Sigmoid colon (tissue), 7 donors: ENCODE data around the gene PLXNA4. TPM values are rescaled to one million over a fixed set of nuclear protein-coding genes. Genes with fewer than 3 reads are reported as not detected.
A peak's percentile ranks its signal among the peaks of the same experiment; 100 is the strongest.

Source experiments
- DNase-seq: peaks from one replicate; pipeline ENCODE4 v3.0.0-alpha.2; 2019
- H3K27ac ChIP-seq, 4 donors: fragments of 200-600 bp; sonication (generic); one replicate each; pipeline ENCODE4 v1.5.1; 2016 to 2019; ENCODE audit warnings: mild to moderate bottlenecking in 1 of 4
- H3K27me3 ChIP-seq, 3 donors: fragments of 200-600 bp; sonication (generic); one replicate each; pipeline ENCODE4 v1.5.1; 2019; ENCODE audit warnings: mild to moderate bottlenecking in 1 of 3
- H3K36me3 ChIP-seq, 4 donors: fragments of 200-600 bp; sonication (generic); one replicate each; pipeline ENCODE4 v1.5.1; 2016 to 2019
- H3K4me1 ChIP-seq, 4 donors: fragments of 200-600 bp; sonication (generic); one replicate each; pipeline ENCODE4 v1.5.1; 2017 to 2019
- H3K4me3 ChIP-seq, 4 donors: fragments of 200-600 bp; sonication (generic); one replicate each; pipeline ENCODE4 v1.5.1; 2017 to 2019; ENCODE audit warnings: mild to moderate bottlenecking in 2 of 4, moderate library complexity in 1 of 4
- H3K9me3 ChIP-seq, 4 donors: fragments of 200-600 bp in 3 of 4; sonication (generic) in 3 of 4; one replicate each; pipeline versions ENCODE4 v1.5.1 to v1.6.1; 2013 to 2019
- CTCF ChIP-seq, 4 experiments: fragments of 450-650 bp in 3 of 4; fragments of 200-600 bp in 1 of 4; IDR thresholded peaks; one replicate each; pipeline ENCODE4 v1.5.1; 2016 to 2019; ENCODE audit warnings: antibody characterized with exemption in 4 of 4, mild to moderate bottlenecking in 3 of 4, moderate library complexity in 2 of 4
- EP300 ChIP-seq, 4 donors: sonication (generic); formaldehyde crosslinking; IDR thresholded peaks; one replicate each; pipeline ENCODE4 v1.6.1; 2017; ENCODE audit warnings: antibody characterized with exemption in 4 of 4
- POLR2A ChIP-seq, 2 donors: fragments of 450-650 bp; IDR thresholded peaks; one replicate each; pipeline ENCODE4 v1.6.1; 2016; ENCODE audit warnings: antibody characterized with exemption in 2 of 2, mild to moderate bottlenecking in 2 of 2, moderate library complexity in 2 of 2
- POLR2AphosphoS5 ChIP-seq, 4 donors: sonication (generic); formaldehyde crosslinking; IDR thresholded peaks; one replicate each; pipeline ENCODE4 v1.6.1; 2017; ENCODE audit warnings: antibody characterized with exemption in 4 of 4
- WGBS, 2 donors: extraction: QIAGEN DNeasy Blood & Tissue Kit; methylation state at CpG; one replicate each; pipeline ENCODE4 v1.1.7; 2013; 5-methylcytosine and 5-hydroxymethylcytosine counted together
- intact Hi-C: fragments of 100-400 bp; cut with DNase I; formaldehyde crosslinking; loops from one replicate; pipeline ENCODE4 v1.15.1; 2023
- polyA plus RNA-seq, 3 donors: library from polyadenylated mRNA; stranded (reverse); fragments of 200-250 nt; gene quantifications; one replicate each; pipeline ENCODE4 v1.2.3, GENCODE V29; 2013
- total RNA-seq, 4 donors: library from RNA; depleted of rRNA; stranded (reverse); fragments of >200 nt; gene quantifications; one replicate each; pipeline ENCODE4 v1.1.0, GENCODE V29; 2016
- donor health status: healthy with polysubstance abuse.
- donor health status: Bipolar disorder and iron deficiency.
- donor health status: healthy.

Gene PLXNA4
- total and polyA plus RNA-seq, 7 donors: under 0.01 to 10.5 (median 3.7) TPM; not detected in 1

GRCh38 chr7:132381742-132382472 lies 194.4 kb downstream of the PLXNA4 start:
- no peaks in the 10 kb centered on the region for H3K9me3 ChIP-seq
- peaks cover 0 to 17% (median 10%) of the 10 kb centered on the region in 4 donors for H3K4me1 ChIP-seq
- no peak for TF ChIP-seq POLR2A (IDR thresholded peaks at IDR 0.05)
- TF ChIP-seq POLR2AphosphoS5 (IDR thresholded peaks at IDR 0.05): no peak
- TF ChIP-seq CTCF (IDR thresholded peaks at IDR 0.05): no peak
- no peak for TF ChIP-seq EP300 (IDR thresholded peaks at IDR 0.05)
- WGBS, 2 donors: 48 to 52% methylated on average over 9 of the region's 9 CpGs
- peak overlapping the region in 1 of 4 donors; percentile 17 for H3K27ac ChIP-seq
- no peak overlapping the region for H3K4me3 ChIP-seq
- H3K36me3 ChIP-seq: no peaks in the 10 kb centered on the region
- intact Hi-C loops: no loop called here
- no peaks in the 10 kb centered on the region for H3K27me3 ChIP-seq
- no peak for DNase-seq

GRCh38 chr7:132380059-132380458 lies 196.2 kb downstream of the PLXNA4 start:
- H3K27ac ChIP-seq: peak overlapping the region in 2 of 4 donors; percentile 11 to 15
- no peaks in the 10 kb centered on the region for H3K27me3 ChIP-seq
- H3K9me3 ChIP-seq: no peaks in the 10 kb centered on the region
- 33 to 58% methylated on average over 3 of the region's 3 CpGs for WGBS, 2 donors
- intact Hi-C loops: no loop called here
- TF ChIP-seq POLR2A (IDR thresholded peaks at IDR 0.05): no peak
- TF ChIP-seq CTCF (IDR thresholded peaks at IDR 0.05): no peak
- no peak for TF ChIP-seq POLR2AphosphoS5 (IDR thresholded peaks at IDR 0.05)
- TF ChIP-seq EP300 (IDR thresholded peaks at IDR 0.05): no peak
- H3K4me3 ChIP-seq: no peak overlapping the region
- no peaks in the 10 kb centered on the region for H3K36me3 ChIP-seq
- no peak for DNase-seq
- H3K4me1 ChIP-seq: peaks cover 0 to 32% (median 19%) of the 10 kb centered on the region in 4 donors

- H3K36me3 ChIP-seq: no peaks in the 10 kb centered on the region
- peaks cover 0 to 32% (median 19%) of the 10 kb centered on the region in 4 donors for H3K4me1 ChIP-seq
- peak overlapping the region in 1 of 4 donors; percentile 7 for H3K27ac ChIP-seq
- H3K4me3 ChIP-seq: no peak overlapping the region
- DNase-seq: no peak
- H3K9me3 ChIP-seq: no peaks in the 10 kb centered on the region
- TF ChIP-seq POLR2AphosphoS5 (IDR thresholded peaks at IDR 0.05): no peak
- TF ChIP-seq CTCF (IDR thresholded peaks at IDR 0.05): no peak
- no peak for TF ChIP-seq EP300 (IDR thresholded peaks at IDR 0.05)
- TF ChIP-seq POLR2A (IDR thresholded peaks at IDR 0.05): no peak
- intact Hi-C loops: no loop called here
- H3K27me3 ChIP-seq: no peaks in the 10 kb centered on the region
- WGBS, 2 donors: 82 to 93% methylated on average over 1 of the region's 1 CpG
These were observed 197.0 kb downstream of the PLXNA4 start for GRCh38 chr7:132379292-132379691.

GRCh38 chr7:132377703-132378584 lies 198.3 kb downstream of the PLXNA4 start:
- H3K9me3 ChIP-seq: no peaks in the 10 kb centered on the region
- peak overlapping the region in 3 of 4 donors; percentile 64 to 76 (median 69) for H3K27ac ChIP-seq
- H3K36me3 ChIP-seq: no peaks in the 10 kb centered on the region
- intact Hi-C loops: no loop called here
- H3K4me1 ChIP-seq: peaks cover 0 to 32% (median 19%) of the 10 kb centered on the region in 4 donors
- no peak overlapping the region for H3K4me3 ChIP-seq
- no peak for DNase-seq
- 87 to 92% methylated on average over 8 of the region's 8 CpGs for WGBS, 2 donors
- TF ChIP-seq POLR2AphosphoS5 (IDR thresholded peaks at IDR 0.05) (no peak), EP300 (IDR thresholded peaks at IDR 0.05) (no peak), CTCF (IDR thresholded peaks at IDR 0.05) (no peak), POLR2A (IDR thresholded peaks at IDR 0.05) (no peak)
- H3K27me3 ChIP-seq: no peaks in the 10 kb centered on the region
